ENCODE measurements around the gene OR10H5. TPM values are rescaled to one million over a fixed set of nuclear protein-coding genes. Genes with fewer than 3 reads are reported as not detected.
"Not testable (repeated sequence)": the region's sequence is repeated elsewhere in the genome, so short reads cannot be mapped to it uniquely, and the experiment has no call there.

The OR10H5 gene
- total RNA-seq, 1 donor from 2014 or later, result 0.24 TPM

DNA sequence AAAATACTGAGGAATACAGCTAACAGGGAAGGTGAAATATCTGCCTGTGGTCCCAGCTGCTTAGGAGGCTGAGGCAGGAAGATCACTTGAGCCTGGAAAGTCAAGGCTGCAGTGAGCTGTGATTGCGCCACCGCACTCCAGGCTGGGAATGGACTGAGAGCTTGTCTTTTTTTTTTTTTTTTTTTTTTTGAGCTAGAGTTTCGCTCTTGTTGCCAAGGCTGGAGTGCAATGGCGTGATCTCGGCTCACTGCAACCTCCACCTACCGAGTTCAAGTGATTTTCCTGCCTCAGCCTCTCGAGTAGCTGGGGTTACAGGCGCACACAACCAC is 56.4 kb downstream of the OR10H5 start:
- DNase-seq (ENCODE audit: low spot score), result not testable (repeated sequence)

DNA sequence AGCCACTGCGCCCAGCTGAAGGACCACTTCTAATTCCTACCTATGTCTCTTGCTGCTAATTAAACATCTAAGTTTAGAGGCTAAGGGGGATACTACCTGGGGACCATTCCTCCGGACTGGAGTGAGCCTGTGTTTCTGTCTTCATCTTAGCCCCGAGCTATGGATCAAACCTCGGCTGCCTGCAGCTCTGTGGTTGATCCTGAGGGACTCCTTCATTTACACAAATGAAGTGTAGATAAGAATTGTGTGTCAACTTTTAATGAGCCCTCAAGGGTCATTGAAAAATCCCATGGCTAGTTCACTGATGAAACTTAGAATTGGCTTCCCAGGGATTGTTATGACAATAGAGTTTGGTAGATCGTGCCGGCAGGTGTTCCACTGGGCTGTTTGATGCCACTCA is 59.5 kb downstream of the OR10H5 start:
- DNase-seq (ENCODE audit: low spot score), result no peak

DNA sequence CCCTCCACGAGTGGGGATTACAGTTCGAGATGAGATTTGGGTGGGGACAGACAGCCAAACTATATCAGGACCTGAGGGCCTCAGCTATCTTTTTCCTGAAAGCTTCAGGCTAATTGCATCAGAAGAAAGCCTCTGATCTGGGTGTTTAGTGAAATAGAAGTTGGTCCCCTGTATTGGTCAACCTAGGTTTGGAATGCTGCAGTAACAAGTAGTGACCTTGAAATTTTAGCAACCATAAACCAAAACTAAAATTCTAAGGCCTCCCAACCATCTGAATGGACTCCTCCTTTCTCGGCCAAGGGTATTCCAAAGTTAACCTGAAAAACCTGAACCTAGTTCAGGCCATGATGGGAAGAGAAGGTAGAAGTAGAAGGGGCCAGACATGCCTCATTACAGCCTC is 62.9 kb downstream of the OR10H5 start:
- no peak for DNase-seq (ENCODE audit: low spot score)

Other genes with a start within 250 kb of the OR10H5 start
- gene CYP4F8, start 172.4 kb upstream of the OR10H5 start, total RNA-seq (ENCODE audit: insufficient read depth, low replicate concordance), result 5.3 TPM
- gene CYP4F3, start 146.8 kb upstream of the OR10H5 start, total RNA-seq (ENCODE audit: insufficient read depth, low replicate concordance), result 0.96 TPM
- gene CYP4F12, start 114.6 kb upstream of the OR10H5 start, total RNA-seq (ENCODE audit: insufficient read depth, low replicate concordance), result 9.6 TPM
- gene OR10H2, start 59.6 kb upstream of the OR10H5 start, total RNA-seq (ENCODE audit: insufficient read depth, low replicate concordance), result 1.9 TPM
- gene OR10H3, start 49.7 kb upstream of the OR10H5 start, total RNA-seq (ENCODE audit: insufficient read depth, low replicate concordance), result not detected
- gene OR10H1, start 28.0 kb downstream of the OR10H5 start, total RNA-seq (ENCODE audit: insufficient read depth, low replicate concordance), result 2.6 TPM
- gene CYP4F2, start 110.4 kb downstream of the OR10H5 start, total RNA-seq (ENCODE audit: insufficient read depth, low replicate concordance), result not detected
- 0.24 TPM for gene CYP4F11, start 146.9 kb downstream of the OR10H5 start, total RNA-seq (ENCODE audit: insufficient read depth, low replicate concordance)
- gene OR10H4, start 161.3 kb downstream of the OR10H5 start, total RNA-seq (ENCODE audit: insufficient read depth, low replicate concordance), result 0.96 TPM

Measured in umbilical cord (tissue), 2 donors.